GM12892 (cell line): Measurements from ENCODE around the gene SPEG.

Experiments
- POLR2A ChIP-seq: IDR thresholded peaks from 2 replicates; pipeline ENCODE4 v1.6.1; 2011; ENCODE audit warnings: low read depth, low read length, control low read depth
- POLR2AphosphoS5 ChIP-seq: IDR thresholded peaks from 2 replicates; pipeline ENCODE4 v1.6.1; 2011; ENCODE audit warnings: low read depth, low read length, control low read depth

GRCh38 chr2:219475697-219476651, 41.3 kb downstream of the SPEG start:
- no peak for TF ChIP-seq POLR2A
- TF ChIP-seq POLR2AphosphoS5: no peak
